Panc1 (cell line): Measurements from ENCODE around the gene PGPEP1. TPM values are rescaled to one million over a fixed set of nuclear protein-coding genes. Genes with fewer than 3 reads are reported as not detected.

ENCODE experiments used
- ATAC-seq: fragments of 200-7000 bp; cut with Tn5 transposase; 2 replicates; pipeline ENCODE4 v1.9.1; 2020; ENCODE audit warnings: mild to moderate bottlenecking, moderate library complexity
- BruUV-seq: library from RNA; stranded (reverse); fragments of 400-500 nt; replicated peaks from 2 replicates; lab custom pipeline; 2021; lab: Mats Ljungman, UMichigan
- CTCF ChIA-PET: fragments of 300-600 bp; sonication (Branson Sonifier 250); formaldehyde crosslinking; loops from one replicate; lab custom pipeline; 2022; ENCODE audit warnings: antibody characterized with exemption; lab: Charles Lee
- POLR2A ChIA-PET: fragments of 300-600 bp; sonication (Branson Sonifier 250); formaldehyde crosslinking; loops from one replicate; lab custom pipeline; 2022; ENCODE audit warnings: antibody characterized with exemption; lab: Charles Lee
- DNase-seq: peaks from one replicate; pipeline ENCODE4 v3.0.0-alpha.2; 2010; ENCODE audit warnings: low read depth, low spot score
- H3K27ac ChIP-seq: 2 replicates; pipeline ENCODE4 v1.5.1; 2011; ENCODE audit warnings: mild to moderate bottlenecking, low read length, inconsistent platforms
- H3K27me3 ChIP-seq: fragments of 200-500 bp; sonication (Bioruptor generic); 2 replicates; pipeline ENCODE4 v1.6.0; 2014; ENCODE audit warnings: low read length, inconsistent platforms; ENCODE audit not compliant: control insufficient read depth, insufficient read depth
- H3K36me3 ChIP-seq: fragments of 200-500 bp; sonication (Bioruptor generic); 2 replicates; pipeline ENCODE4 v1.5.1; 2014; ENCODE audit warnings: inconsistent platforms, mild to moderate bottlenecking, low read length, moderate library complexity; ENCODE audit not compliant: control insufficient read depth, insufficient read depth
- H3K4me1 ChIP-seq: 2 replicates; pipeline ENCODE4 v1.5.1; 2011; ENCODE audit warnings: inconsistent platforms, mild to moderate bottlenecking, low read length, moderate library complexity; ENCODE audit not compliant: control insufficient read depth, insufficient read depth
- H3K4me3 ChIP-seq, 2 experiments: 2 replicates each; pipeline ENCODE4 v1.5.1; 2011 to 2012; ENCODE audit warnings: low read depth in 2 of 2, low read length in 2 of 2, mild to moderate bottlenecking in 2 of 2, inconsistent platforms in 1 of 2, moderate library complexity in 1 of 2
- H3K9me3 ChIP-seq: fragments of 200-500 bp; sonication (Bioruptor generic); 2 replicates; pipeline ENCODE4 v1.5.1; 2014; ENCODE audit warnings: low read depth, mild to moderate bottlenecking, inconsistent platforms, low read length, moderate library complexity; ENCODE audit not compliant: control insufficient read depth, insufficient read depth
- POLR2AphosphoS5 ChIP-seq: IDR thresholded peaks from 2 replicates; pipeline ENCODE4 v1.6.1; 2012; ENCODE audit warnings: mild to moderate bottlenecking, low read depth, low read length, moderate library complexity
- SIN3A ChIP-seq: IDR thresholded peaks from 2 replicates; pipeline ENCODE4 v1.6.1; 2012; ENCODE audit warnings: low read depth, mild to moderate bottlenecking, low read length, moderate library complexity, borderline replicate concordance; ENCODE audit not compliant: insufficient read depth
- TCF7L2 ChIP-seq: IDR thresholded peaks from 2 replicates; pipeline ENCODE4 v1.6.1; 2011; ENCODE audit warnings: mild to moderate bottlenecking, low read depth, low read length, inconsistent platforms
- in situ Hi-C: cut with HindIII; loops from 2 replicates; pipeline ENCODE4 v1.10.0; 2016; ENCODE audit warnings: low sequenced_read_pairs, low pct_unique_long_range_greater_than_20kb
- intact Hi-C: fragments of 100-400 bp; cut with micrococcal nuclease; formaldehyde crosslinking; loops from one replicate; pipeline ENCODE4 v1.10.0; 2022; ENCODE audit not compliant: unreplicated experiment
- microRNA-seq: library from miRNA; unstranded; fragments of <30 nt; microRNA quantifications from one replicate; pipeline ENCODE4 v1.1.0, GENCODE V29; 2020; ENCODE audit not compliant: unreplicated experiment
- total RNA-seq: library from RNA; stranded (reverse); gene quantifications from one replicate; pipeline ENCODE4 v1.2.1, GENCODE V29; 2021; ENCODE audit not compliant: unreplicated experiment
- TF ChIP-seq, protein P1 (sequence below): fragments of 450-650 bp; IDR thresholded peaks from 2 replicates; pipeline ENCODE4 v1.5.1; 2017; ENCODE audit warnings: mild to moderate bottlenecking
- TF ChIP-seq, protein P2 (sequence below), 2 experiments: IDR thresholded peaks; 2 replicates each; pipeline ENCODE4 v1.6.1; 2011 to 2012; ENCODE audit warnings: low read depth in 2 of 2, control low read depth in 1 of 2, low read length in 1 of 2, mild to moderate bottlenecking in 1 of 2, moderate library complexity in 1 of 2; ENCODE audit not compliant: insufficient read depth in 1 of 2

PGPEP1 gene
- total RNA-seq, 1 experiment from 2014 or later = 36.3 TPM

DNA sequence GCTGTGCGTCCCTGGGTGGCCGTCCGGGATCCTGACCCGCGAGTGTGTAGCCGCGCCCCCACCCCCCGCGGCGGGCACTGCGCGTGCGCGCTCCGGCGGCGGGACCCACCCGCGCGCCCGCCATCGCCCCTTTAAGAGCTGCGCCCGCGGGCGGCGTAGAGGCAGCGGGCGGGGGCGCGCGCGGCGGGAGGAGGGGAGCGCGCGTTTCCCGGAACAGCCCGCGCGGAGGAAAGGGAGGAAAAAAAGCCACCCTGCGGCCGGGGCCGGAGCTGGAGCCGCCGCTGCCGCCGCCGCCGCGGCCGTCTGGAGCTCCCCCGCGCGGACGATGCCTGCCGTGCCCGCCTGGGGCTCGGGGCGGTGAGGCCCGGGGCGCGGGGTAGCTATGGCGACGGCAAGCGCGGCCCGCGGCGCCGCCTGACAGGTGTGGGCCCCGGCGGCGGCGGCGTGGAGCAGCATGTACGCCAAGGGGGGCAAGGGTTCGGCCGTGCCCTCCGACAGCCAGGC is 78.8 kb downstream of the PGPEP1 start, which contains the start of gene SSBP4:
SSBP4 (plus strand) TSS at position 204 of the 504 bp plus-strand sequence; CDS start at position 455, 251 bp downstream.
- BruUV-seq = no TSS peak
- ChIA-PET POLR2A (no interaction called here), CTCF (no interaction called here)
- Histone ChIP-seq H3K27ac (peak within 1 kb of the TSS; percentile 86), H3K27me3 (no peaks in the 10 kb centered on the region), H3K9me3 (no peaks in the 10 kb centered on the region), H3K36me3 (peaks cover 2% of the 10 kb centered on the region; the same call in 1 of the 2 replicates), H3K4me3 (peak within 1 kb of the TSS; percentile 65 to 73), H3K4me1 (peaks cover 46% of the 10 kb centered on the region)
- no peak for DNase-seq
- ATAC-seq = peak; percentile 22
- in situ Hi-C loops = no loop called here
- TF ChIP-seq SIN3A = no peak; the same call in 1 of the 2 replicates
- TF ChIP-seq, protein P1, sequence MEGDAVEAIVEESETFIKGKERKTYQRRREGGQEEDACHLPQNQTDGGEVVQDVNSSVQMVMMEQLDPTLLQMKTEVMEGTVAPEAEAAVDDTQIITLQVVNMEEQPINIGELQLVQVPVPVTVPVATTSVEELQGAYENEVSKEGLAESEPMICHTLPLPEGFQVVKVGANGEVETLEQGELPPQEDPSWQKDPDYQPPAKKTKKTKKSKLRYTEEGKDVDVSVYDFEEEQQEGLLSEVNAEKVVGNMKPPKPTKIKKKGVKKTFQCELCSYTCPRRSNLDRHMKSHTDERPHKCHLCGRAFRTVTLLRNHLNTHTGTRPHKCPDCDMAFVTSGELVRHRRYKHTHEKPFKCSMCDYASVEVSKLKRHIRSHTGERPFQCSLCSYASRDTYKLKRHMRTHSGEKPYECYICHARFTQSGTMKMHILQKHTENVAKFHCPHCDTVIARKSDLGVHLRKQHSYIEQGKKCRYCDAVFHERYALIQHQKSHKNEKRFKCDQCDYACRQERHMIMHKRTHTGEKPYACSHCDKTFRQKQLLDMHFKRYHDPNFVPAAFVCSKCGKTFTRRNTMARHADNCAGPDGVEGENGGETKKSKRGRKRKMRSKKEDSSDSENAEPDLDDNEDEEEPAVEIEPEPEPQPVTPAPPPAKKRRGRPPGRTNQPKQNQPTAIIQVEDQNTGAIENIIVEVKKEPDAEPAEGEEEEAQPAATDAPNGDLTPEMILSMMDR = no peak; the same call in 1 of the 2 replicates
- TF ChIP-seq, protein P2, sequence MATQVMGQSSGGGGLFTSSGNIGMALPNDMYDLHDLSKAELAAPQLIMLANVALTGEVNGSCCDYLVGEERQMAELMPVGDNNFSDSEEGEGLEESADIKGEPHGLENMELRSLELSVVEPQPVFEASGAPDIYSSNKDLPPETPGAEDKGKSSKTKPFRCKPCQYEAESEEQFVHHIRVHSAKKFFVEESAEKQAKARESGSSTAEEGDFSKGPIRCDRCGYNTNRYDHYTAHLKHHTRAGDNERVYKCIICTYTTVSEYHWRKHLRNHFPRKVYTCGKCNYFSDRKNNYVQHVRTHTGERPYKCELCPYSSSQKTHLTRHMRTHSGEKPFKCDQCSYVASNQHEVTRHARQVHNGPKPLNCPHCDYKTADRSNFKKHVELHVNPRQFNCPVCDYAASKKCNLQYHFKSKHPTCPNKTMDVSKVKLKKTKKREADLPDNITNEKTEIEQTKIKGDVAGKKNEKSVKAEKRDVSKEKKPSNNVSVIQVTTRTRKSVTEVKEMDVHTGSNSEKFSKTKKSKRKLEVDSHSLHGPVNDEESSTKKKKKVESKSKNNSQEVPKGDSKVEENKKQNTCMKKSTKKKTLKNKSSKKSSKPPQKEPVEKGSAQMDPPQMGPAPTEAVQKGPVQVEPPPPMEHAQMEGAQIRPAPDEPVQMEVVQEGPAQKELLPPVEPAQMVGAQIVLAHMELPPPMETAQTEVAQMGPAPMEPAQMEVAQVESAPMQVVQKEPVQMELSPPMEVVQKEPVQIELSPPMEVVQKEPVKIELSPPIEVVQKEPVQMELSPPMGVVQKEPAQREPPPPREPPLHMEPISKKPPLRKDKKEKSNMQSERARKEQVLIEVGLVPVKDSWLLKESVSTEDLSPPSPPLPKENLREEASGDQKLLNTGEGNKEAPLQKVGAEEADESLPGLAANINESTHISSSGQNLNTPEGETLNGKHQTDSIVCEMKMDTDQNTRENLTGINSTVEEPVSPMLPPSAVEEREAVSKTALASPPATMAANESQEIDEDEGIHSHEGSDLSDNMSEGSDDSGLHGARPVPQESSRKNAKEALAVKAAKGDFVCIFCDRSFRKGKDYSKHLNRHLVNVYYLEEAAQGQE (IDR thresholded peaks at IDR 0.05; ENCODE audit: insufficient read depth in 1 of 2, low read depth in 2 of 2, low read length in 1 of 2) = no peak
- no peak for TF ChIP-seq TCF7L2
- TF ChIP-seq POLR2AphosphoS5 = peak; percentile 30; the same call in 1 of the 2 replicates
- intact Hi-C loops = no loop called here

Small RNAs within 50 kb of the gene (microRNA-seq; reads per million reads assigned to microRNA genes)
- gene MIR3189 = 3.8 reads per million, percentile 8 among the genes with 10 or more reads in this experiment

Other genes with a start within 250 kb of the PGPEP1 start
- 13.1 TPM for gene MAST3, start 242.8 kb upstream of the PGPEP1 start, total RNA-seq
- 37.6 TPM for gene PIK3R2, start 187.4 kb upstream of the PGPEP1 start, total RNA-seq
- gene IFI30, start 166.8 kb upstream of the PGPEP1 start, total RNA-seq = 39.7 TPM
- 13.3 TPM for gene MPV17L2, start 147.4 kb upstream of the PGPEP1 start, total RNA-seq
- gene RAB3A, start 136.6 kb upstream of the PGPEP1 start, total RNA-seq = 1.0 TPM
- gene PDE4C, start 114.2 kb upstream of the PGPEP1 start, total RNA-seq = 0.98 TPM
- gene IQCN, start 66.1 kb upstream of the PGPEP1 start, total RNA-seq = 2.5 TPM
- gene JUND, start 59.0 kb upstream of the PGPEP1 start, total RNA-seq = 130 TPM
- gene LSM4, start 17.5 kb upstream of the PGPEP1 start, total RNA-seq = 209 TPM
- 335 TPM for gene GDF15, start 45.6 kb downstream of the PGPEP1 start, total RNA-seq
- 0.15 TPM for gene LRRC25, start 57.0 kb downstream of the PGPEP1 start, total RNA-seq
- 128 TPM for gene SSBP4, start 78.8 kb downstream of the PGPEP1 start, total RNA-seq
- 351 TPM for gene ISYNA1, start 97.5 kb downstream of the PGPEP1 start, total RNA-seq
- gene ELL, start 181.5 kb downstream of the PGPEP1 start, total RNA-seq = 18.6 TPM
- 182 TPM for gene FKBP8, start 203.0 kb downstream of the PGPEP1 start, total RNA-seq
- gene KXD1, start 217.3 kb downstream of the PGPEP1 start, total RNA-seq = 106 TPM
- 907 TPM for gene UBA52, start 231.3 kb downstream of the PGPEP1 start, total RNA-seq
- 32.0 TPM for gene REX1BD, start 248.2 kb downstream of the PGPEP1 start, total RNA-seq